HEK293T (cell line): ENCODE results near the gene ZNF76.

Experiments
- FOXK2 ChIP-seq: fragments of 450-650 bp; IDR thresholded peaks from 2 replicates; pipeline ENCODE4 v1.6.1; 2016; ENCODE audit warnings: mild to moderate bottlenecking
- FOXM1 ChIP-seq: fragments of 450-650 bp; IDR thresholded peaks from 2 replicates; pipeline ENCODE4 v1.6.1; 2017; ENCODE audit warnings: mild to moderate bottlenecking, borderline replicate concordance
- SP1 ChIP-seq: fragments of 450-650 bp; IDR thresholded peaks from 2 replicates; pipeline ENCODE4 v1.6.1; 2017
- SUZ12 ChIP-seq: fragments of 450-650 bp; IDR thresholded peaks from 2 replicates; pipeline ENCODE4 v1.6.1; 2016; ENCODE audit warnings: mild to moderate bottlenecking

DNA sequence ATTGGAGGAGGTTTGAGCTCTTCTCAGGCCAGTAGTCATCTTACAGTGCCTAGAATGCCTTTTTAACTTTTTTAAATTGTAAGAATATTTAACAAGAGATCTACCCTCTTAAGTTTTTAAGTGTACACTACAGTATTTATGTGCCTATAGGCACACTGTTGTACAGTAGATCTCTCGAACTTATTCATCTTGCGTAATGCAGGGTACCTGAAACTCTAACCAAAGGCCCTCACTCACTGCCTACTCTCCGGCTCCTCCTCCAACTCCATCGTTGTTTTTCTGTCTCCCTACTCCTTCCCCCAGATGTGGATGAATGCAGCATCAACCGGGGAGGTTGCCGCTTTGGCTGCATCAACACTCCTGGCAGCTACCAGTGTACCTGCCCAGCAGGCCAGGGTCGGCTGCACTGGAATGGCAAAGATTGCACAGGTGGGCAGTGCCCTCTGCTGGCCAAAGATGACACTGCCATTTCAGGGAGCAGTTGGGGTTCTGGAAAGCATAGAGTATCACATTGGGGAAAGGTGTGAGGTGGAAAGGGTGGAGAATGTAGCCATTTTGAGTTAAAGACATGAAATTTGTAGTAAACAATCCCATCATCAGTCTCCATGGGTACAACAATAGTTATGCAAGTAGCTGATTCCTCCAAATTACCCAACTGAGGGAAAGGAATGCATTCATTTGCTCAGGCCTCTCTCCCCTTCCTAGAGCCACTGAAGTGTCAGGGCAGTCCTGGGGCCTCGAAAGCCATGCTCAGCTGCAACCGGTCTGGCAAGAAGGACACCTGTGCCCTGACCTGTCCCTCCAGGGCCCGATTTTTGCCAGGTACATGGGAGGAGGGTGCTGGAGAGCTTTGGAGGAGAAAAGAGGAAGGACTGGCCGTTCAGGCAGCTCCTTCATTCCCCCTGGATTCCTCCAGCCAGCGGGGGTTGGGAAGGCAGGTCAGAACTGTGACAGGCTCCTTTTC, 18.4 kb upstream of the ZNF76 start:
- TF ChIP-seq SP1, result no peak
- no peak for TF ChIP-seq FOXM1
- TF ChIP-seq FOXK2, result no peak
- no peak for TF ChIP-seq SUZ12
